Measurements from ENCODE around the gene PGD. TPM values are rescaled to one million over a fixed set of nuclear protein-coding genes. Genes with fewer than 3 reads are reported as not detected.

The PGD gene
- total RNA-seq, 1 experiment from 2014 or later, result 291 TPM

- Histone ChIP-seq H3K56ac (ENCODE audit: insufficient read length, low read depth, low read length) (no peak overlapping the region), H3K27me3 (ENCODE audit: insufficient read depth, low read length) (no peaks in the 10 kb centered on the region), H3K79me2 (ENCODE audit: insufficient read depth, low read length) (peaks cover 11% of the 10 kb centered on the region), H3K27ac (ENCODE audit: insufficient read length, low read depth, low read length) (no peak overlapping the region), H4K20me1 (ENCODE audit: control insufficient read depth, insufficient read depth, insufficient read length) (no peaks in the 10 kb centered on the region), H3K14ac (ENCODE audit: insufficient read depth, low read length) (no peak overlapping the region), H4K91ac (ENCODE audit: insufficient read length, low read depth, low read length) (no peak overlapping the region), H3K9ac (ENCODE audit: extremely low read depth, insufficient read length, low read length) (no peak overlapping the region), H2AK5ac (ENCODE audit: insufficient read length, low read length) (no peak overlapping the region), H2AFZ (ENCODE audit: low read length) (no peak overlapping the region), H3K79me1 (ENCODE audit: insufficient read depth, low read depth, low read length, poor library complexity, severe bottlenecking) (no peaks in the 10 kb centered on the region), H3T11ph (ENCODE audit: low read length) (no peak overlapping the region), H2BK15ac (ENCODE audit: low read depth, low read length) (no peak overlapping the region), H2BK120ac (ENCODE audit: low read depth, low read length, poor library complexity, severe bottlenecking) (no peak overlapping the region), H3K18ac (ENCODE audit: insufficient read length, low read depth, low read length) (no peak overlapping the region), H3K23ac (ENCODE audit: insufficient read length, low read depth, low read length) (no peak overlapping the region), H2BK20ac (ENCODE audit: low read depth, low read length, poor library complexity, severe bottlenecking) (no peak overlapping the region), H4K8ac (replicated peaks; ENCODE audit: insufficient read length, low read depth, low read length) (no peak overlapping the region), H2BK5ac (ENCODE audit: insufficient read length, low read length) (no peak overlapping the region), H3K4ac (ENCODE audit: low read depth, low read length) (no peak overlapping the region), H3K23me2 (ENCODE audit: insufficient read length, low read depth, low read length, poor library complexity, severe bottlenecking) (peaks cover 16% of the 10 kb centered on the region), H4K5ac (ENCODE audit: insufficient read length, low read depth, low read length) (no peak overlapping the region), H3K4me2 (ENCODE audit: insufficient read depth, insufficient read length, low read length) (no peak overlapping the region), H3K9me3 (ENCODE audit: control insufficient read depth, low read depth, low read length) (no peaks in the 10 kb centered on the region), H3K4me1 (ENCODE audit: insufficient read depth, low read length) (no peaks in the 10 kb centered on the region), H2BK12ac (ENCODE audit: insufficient read length, low read depth, low read length) (no peak overlapping the region)
- Mint-ChIP-seq H3K4me3 (peak overlapping the region in 1 of 2 experiments; percentile 95; a peak in 2 of 5 replicates), H3K27me3 (ENCODE audit: low read depth) (no peaks in the 10 kb centered on the region), H3K36me3 (ENCODE audit: insufficient read depth in 1 of 3, low read depth in 3 of 3) (peaks cover 43 to 68% (median 61%) of the 10 kb centered on the region in 3 experiments), H3K27ac (peak overlapping the region in 2 of 3 experiments; percentile 37 to 78; a peak in 2 of 7 replicates), H3K9me3 (no peaks in the 10 kb centered on the region; a peak in 2 of 5 replicates), H3K4me1 (peaks cover 14 to 18% of the 10 kb centered on the region in 2 experiments)
- no peak for DNase-seq
- WGBS (ENCODE audit: extremely low coverage, insufficient read length, low lambda C conversion rate), result no CpG with 5 or more reads among the region's 1 CpG
- TF ChIP-seq, protein P1, sequence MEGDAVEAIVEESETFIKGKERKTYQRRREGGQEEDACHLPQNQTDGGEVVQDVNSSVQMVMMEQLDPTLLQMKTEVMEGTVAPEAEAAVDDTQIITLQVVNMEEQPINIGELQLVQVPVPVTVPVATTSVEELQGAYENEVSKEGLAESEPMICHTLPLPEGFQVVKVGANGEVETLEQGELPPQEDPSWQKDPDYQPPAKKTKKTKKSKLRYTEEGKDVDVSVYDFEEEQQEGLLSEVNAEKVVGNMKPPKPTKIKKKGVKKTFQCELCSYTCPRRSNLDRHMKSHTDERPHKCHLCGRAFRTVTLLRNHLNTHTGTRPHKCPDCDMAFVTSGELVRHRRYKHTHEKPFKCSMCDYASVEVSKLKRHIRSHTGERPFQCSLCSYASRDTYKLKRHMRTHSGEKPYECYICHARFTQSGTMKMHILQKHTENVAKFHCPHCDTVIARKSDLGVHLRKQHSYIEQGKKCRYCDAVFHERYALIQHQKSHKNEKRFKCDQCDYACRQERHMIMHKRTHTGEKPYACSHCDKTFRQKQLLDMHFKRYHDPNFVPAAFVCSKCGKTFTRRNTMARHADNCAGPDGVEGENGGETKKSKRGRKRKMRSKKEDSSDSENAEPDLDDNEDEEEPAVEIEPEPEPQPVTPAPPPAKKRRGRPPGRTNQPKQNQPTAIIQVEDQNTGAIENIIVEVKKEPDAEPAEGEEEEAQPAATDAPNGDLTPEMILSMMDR (conservative IDR thresholded peaks at IDR 0.05), result no peak
Observed at GRCh38 chr1:10401281-10401680, 2.4 kb downstream of the PGD start.
